ENCODE data around the gene CNMD.

Gene CNMD

DNA sequence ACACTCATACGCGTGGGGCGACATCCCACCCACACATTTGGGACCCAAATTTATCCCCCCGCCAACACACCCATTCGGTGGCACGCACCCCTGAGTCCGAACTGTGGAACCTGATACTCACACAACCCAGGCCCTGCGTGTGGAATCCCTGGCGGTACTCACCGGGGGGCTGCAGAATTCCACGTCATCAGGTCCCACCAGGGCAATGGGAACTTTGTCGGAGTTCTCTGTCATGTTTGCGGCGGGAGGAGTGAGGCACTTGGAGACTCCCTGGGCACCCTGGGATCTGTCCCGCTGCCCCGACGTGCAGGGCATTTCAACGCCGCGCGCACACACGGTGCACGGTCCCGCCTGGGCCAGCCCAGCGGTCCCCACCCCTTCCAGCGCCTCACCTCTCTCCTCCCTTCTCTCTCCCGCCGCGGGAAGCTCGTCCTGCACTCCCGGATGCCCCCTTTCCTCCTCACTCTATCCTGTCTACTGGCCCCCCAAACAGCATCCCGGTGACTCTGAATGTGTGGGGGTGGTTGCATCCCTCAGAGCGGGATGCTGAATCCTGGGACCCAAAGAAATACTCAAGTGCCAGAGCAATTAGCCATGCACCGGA, at the start of gene CNMD:
CNMD (minus strand) TSS at position 353 of the 604 bp plus-strand sequence; CDS start at position 234, 119 bp downstream.
- no peaks in the 10 kb centered on the region for H3K4me1 ChIP-seq (ENCODE audit: control insufficient read depth, insufficient read depth, low read length)
- no peak within 1 kb of the TSS for H3K9ac ChIP-seq (ENCODE audit: low read length)
- no peaks in the 10 kb centered on the region for H3K36me3 ChIP-seq (ENCODE audit: control insufficient read depth, insufficient read depth, low read length)
- H3K27me3 ChIP-seq (ENCODE audit: control insufficient read depth, insufficient read depth, low read length) = peaks cover 13% of the 10 kb centered on the region
- H3K4me3 ChIP-seq (ENCODE audit: low read length) = peak within 1 kb of the TSS; percentile 45
- H3K27ac ChIP-seq (ENCODE audit: low read depth, low read length) = no peak within 1 kb of the TSS

DNA sequence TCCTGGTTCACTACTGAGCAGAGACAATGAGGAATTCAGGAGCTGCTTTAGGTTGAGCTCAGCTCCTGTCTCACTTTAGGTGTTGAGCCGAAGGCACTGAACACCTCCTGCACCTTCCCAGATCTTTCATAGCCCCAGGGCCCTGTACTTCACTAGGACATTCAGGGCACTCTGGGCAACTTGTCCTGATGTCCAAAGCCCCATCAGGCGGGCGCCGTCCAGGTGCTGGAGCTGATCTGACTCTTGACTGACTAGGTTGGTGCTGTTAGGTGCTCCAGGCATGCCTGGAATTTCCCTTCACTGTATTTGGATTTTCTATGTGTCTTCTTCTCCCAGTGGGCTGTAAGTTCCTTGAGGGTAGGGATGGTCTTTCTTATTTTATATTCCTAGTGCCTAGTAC, 48.4 kb upstream of the CNMD start:
- Histone ChIP-seq H3K4me3 (ENCODE audit: low read length) (no peak overlapping the region), H3K36me3 (ENCODE audit: control insufficient read depth, insufficient read depth, low read length) (no peaks in the 10 kb centered on the region), H3K9ac (ENCODE audit: low read length) (no peak overlapping the region), H3K4me1 (ENCODE audit: control insufficient read depth, insufficient read depth, low read length) (no peaks in the 10 kb centered on the region), H3K27me3 (ENCODE audit: control insufficient read depth, insufficient read depth, low read length) (no peaks in the 10 kb centered on the region), H3K27ac (ENCODE audit: low read depth, low read length) (no peak overlapping the region)

DNA sequence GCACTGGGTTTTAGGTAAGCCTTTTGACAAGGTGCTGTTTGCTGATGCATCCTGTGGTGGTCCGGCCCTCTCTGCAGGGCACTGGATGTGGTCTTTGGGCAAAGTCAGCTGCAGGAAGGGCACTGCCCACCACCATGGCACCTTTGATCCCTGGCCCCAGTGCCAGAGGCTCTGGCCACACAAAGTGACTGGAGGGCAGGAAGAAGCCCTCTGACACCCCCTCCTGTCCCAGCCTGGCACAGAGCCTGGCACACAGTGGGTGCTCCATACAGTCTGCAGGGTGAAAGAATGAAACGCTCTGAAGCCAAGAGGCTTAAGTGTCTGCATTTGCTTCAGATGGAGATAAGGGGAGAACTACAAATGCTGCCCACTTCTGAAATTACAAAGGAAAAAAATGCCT, 47.6 kb upstream of the CNMD start:
- no peak overlapping the region for H3K4me3 ChIP-seq (ENCODE audit: low read length)
- no peak overlapping the region for H3K27ac ChIP-seq (ENCODE audit: low read depth, low read length)
- no peaks in the 10 kb centered on the region for H3K4me1 ChIP-seq (ENCODE audit: control insufficient read depth, insufficient read depth, low read length)
- H3K36me3 ChIP-seq (ENCODE audit: control insufficient read depth, insufficient read depth, low read length) = no peaks in the 10 kb centered on the region
- no peak overlapping the region for H3K9ac ChIP-seq (ENCODE audit: low read length)
- H3K27me3 ChIP-seq (ENCODE audit: control insufficient read depth, insufficient read depth, low read length) = no peaks in the 10 kb centered on the region

DNA sequence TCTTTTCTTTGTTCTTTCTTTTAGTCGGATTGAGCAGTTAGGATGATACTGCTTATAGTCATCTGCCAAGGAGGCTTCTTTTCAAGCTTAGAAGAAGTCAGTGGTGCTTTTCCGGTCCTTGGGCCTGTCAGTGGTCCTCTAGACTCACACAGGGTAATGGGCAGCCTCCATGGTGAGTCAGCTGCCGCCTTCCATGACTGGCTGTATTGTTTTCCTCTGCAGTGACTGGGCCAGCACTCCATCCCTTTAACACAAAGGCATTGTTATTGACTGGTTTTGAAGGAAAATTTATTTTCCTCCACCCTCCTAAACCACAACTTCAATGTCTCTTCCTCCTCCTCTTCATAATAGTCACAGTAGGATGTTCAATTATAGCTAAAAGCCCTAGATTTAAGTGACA, 47.1 kb upstream of the CNMD start:
- Histone ChIP-seq H3K27ac (ENCODE audit: low read depth, low read length) (no peak overlapping the region), H3K36me3 (ENCODE audit: control insufficient read depth, insufficient read depth, low read length) (no peaks in the 10 kb centered on the region), H3K4me1 (ENCODE audit: control insufficient read depth, insufficient read depth, low read length) (no peaks in the 10 kb centered on the region), H3K27me3 (ENCODE audit: control insufficient read depth, insufficient read depth, low read length) (no peaks in the 10 kb centered on the region), H3K9ac (ENCODE audit: low read length) (no peak overlapping the region), H3K4me3 (ENCODE audit: low read length) (no peak overlapping the region)

DNA sequence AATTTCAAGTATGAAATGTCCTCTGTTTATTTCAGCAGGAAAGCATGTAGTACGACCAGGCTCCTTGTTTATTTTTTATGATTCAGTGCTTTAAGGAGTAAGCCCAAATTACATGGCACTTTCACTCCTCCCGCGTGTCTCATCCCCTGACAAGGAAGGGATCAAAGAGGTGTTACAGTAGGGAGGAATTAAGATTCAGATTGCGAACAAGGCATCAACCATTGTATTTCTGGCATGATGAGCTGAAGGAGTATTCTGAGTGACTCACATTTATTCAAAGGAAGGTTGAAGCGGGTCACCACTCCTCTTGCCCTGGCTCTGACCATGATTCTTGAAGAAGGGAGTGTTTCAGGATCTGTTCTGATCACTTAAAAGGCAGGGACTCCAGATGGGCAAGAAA, 46.1 kb upstream of the CNMD start:
- no peak overlapping the region for H3K27ac ChIP-seq (ENCODE audit: low read depth, low read length)
- no peak overlapping the region for H3K9ac ChIP-seq (ENCODE audit: low read length)

DNA sequence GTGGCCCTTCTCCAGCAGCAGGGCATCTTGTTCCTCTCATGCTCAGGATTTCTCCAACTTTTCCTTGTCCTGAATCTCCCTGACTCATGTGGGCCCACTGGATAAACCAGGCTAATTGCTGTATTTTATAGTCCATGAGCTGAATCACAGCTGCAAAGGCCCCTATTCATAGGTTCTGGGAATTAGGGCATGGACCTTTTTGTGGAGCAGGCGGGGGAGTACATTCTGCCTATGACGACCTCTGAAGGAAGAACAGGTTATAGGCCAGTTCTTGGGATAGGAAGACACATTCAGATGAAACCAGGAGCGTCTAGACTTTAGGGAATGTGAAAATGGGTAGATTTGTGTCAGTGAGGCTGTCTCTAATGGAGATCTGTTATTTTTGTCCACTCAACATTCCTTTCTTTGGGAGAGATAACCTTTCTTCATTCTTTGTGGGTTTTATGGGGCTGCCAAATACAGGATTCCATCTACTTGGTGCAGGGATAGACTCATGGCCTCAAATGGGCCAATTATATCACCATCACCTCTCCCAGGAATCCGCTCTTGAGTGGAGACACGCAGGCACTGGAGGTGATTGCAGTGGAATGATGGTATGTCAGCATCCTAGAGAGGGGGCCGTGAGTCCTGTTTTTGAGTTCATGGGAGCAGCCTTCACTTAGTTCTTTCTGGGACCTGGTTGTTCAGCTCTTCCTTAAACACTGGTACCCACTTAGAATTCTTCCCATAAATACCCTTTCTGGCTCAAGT, 45.1 kb upstream of the CNMD start:
- no peaks in the 10 kb centered on the region for H3K4me1 ChIP-seq (ENCODE audit: control insufficient read depth, insufficient read depth, low read length)
- no peaks in the 10 kb centered on the region for H3K27me3 ChIP-seq (ENCODE audit: control insufficient read depth, insufficient read depth, low read length)
- H3K36me3 ChIP-seq (ENCODE audit: control insufficient read depth, insufficient read depth, low read length) = no peaks in the 10 kb centered on the region

More for the DNA sequence above, 46.1 kb upstream of the CNMD start:
- no peaks in the 10 kb centered on the region for H3K27me3 ChIP-seq (ENCODE audit: control insufficient read depth, insufficient read depth, low read length)
- no peaks in the 10 kb centered on the region for H3K4me1 ChIP-seq (ENCODE audit: control insufficient read depth, insufficient read depth, low read length)
- no peaks in the 10 kb centered on the region for H3K36me3 ChIP-seq (ENCODE audit: control insufficient read depth, insufficient read depth, low read length)
- no peak overlapping the region for H3K4me3 ChIP-seq (ENCODE audit: low read length)

DNA sequence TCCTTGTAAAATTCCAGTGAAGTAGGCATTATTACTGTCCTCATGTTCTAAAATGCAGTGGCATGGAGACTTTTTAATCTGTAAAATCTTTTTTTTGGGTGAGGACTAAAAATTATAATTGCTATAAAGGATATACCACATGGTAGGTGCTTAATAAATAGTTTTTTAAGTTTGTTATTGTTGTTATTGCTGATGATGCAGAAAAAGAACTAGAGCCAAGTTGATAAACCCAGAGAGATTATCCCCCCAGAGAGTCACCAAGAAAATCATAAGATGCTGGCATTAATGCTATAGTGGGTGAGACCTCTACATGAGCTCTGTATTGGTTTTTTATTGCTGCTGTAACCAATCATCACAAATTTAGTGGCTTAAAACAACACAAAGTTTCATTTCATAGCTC, 44.3 kb upstream of the CNMD start:
- Histone ChIP-seq H3K27me3 (ENCODE audit: control insufficient read depth, insufficient read depth, low read length) (no peaks in the 10 kb centered on the region), H3K36me3 (ENCODE audit: control insufficient read depth, insufficient read depth, low read length) (no peaks in the 10 kb centered on the region), H3K4me1 (ENCODE audit: control insufficient read depth, insufficient read depth, low read length) (no peaks in the 10 kb centered on the region), H3K27ac (ENCODE audit: low read depth, low read length) (no peak overlapping the region), H3K9ac (ENCODE audit: low read length) (no peak overlapping the region), H3K4me3 (ENCODE audit: low read length) (no peak overlapping the region)

More for the DNA sequence above, 45.1 kb upstream of the CNMD start:
- H3K9ac ChIP-seq (ENCODE audit: low read length) = no peak overlapping the region
- no peak overlapping the region for H3K4me3 ChIP-seq (ENCODE audit: low read length)
- no peak overlapping the region for H3K27ac ChIP-seq (ENCODE audit: low read depth, low read length)

DNA sequence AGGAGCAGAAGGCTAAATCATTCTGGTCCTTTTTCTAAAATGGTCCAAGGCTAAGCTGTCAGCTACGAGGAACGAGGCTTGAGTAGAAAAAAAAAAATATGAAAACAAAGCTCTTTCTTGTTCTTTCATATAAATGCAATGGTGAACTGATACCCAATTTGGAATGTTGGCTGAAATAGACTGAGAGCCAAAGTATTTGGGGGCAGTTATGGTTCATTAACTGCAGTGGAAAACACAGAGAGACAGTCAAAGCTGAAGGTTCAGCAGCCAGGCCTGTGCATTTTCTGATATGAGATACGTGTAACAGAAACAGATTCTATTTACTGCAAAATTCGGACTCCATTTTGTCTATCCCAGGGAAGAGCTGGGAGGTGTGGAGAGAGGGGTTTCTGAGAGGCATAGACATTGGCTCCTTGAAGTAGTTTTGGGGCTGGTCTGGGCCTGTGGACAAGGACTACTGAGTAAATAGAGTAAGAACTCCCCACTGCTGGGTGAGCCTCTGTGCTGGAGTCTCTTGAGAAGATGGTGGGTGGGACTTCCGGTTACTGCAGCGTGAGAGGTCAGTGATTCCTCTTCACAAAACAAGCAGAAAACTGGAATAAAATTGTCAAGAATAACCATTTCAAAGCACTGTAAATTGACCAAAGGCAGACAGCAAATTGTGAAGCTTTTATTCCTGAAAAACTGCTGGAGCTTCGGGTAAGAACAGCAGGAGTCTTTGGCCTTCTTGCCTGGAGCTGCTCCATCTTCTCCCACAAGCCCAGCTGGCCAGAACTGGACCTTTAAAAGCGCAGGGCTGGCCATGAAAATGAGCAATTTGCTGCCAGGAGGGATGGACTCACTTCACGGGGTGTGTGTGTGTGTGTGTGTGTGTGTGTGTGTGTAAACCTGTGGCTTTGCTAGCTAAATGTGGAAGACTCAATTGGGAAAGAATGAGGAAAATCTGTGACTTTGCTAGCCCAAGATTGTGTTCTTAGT, 43.1 kb upstream of the CNMD start:
- Histone ChIP-seq H3K36me3 (ENCODE audit: control insufficient read depth, insufficient read depth, low read length) (no peaks in the 10 kb centered on the region), H3K27ac (ENCODE audit: low read depth, low read length) (peak overlapping the region; percentile 6), H3K27me3 (ENCODE audit: control insufficient read depth, insufficient read depth, low read length) (no peaks in the 10 kb centered on the region), H3K4me3 (ENCODE audit: low read length) (no peak overlapping the region), H3K4me1 (ENCODE audit: control insufficient read depth, insufficient read depth, low read length) (no peaks in the 10 kb centered on the region), H3K9ac (ENCODE audit: low read length) (no peak overlapping the region)

DNA sequence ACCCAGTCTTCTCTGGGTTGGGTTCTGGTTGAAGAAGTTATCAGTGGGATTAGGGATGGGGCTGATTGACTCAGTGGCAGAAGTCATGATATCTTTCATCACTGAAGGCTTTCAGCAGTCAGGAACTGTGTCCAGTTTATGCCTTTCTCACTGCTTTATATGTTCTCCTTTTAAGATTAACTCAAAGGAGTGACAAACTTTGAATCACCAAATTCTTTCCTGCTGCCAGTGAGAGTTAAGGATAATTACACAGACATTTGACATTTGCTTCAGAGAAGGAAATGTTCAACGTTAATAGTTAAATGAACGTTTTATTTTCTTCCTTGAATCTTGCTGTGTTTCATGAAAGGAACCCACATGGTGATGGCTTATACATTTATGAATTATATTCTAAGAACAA, 41.0 kb upstream of the CNMD start:
- Histone ChIP-seq H3K4me1 (ENCODE audit: control insufficient read depth, insufficient read depth, low read length) (no peaks in the 10 kb centered on the region), H3K4me3 (ENCODE audit: low read length) (no peak overlapping the region)

DNA sequence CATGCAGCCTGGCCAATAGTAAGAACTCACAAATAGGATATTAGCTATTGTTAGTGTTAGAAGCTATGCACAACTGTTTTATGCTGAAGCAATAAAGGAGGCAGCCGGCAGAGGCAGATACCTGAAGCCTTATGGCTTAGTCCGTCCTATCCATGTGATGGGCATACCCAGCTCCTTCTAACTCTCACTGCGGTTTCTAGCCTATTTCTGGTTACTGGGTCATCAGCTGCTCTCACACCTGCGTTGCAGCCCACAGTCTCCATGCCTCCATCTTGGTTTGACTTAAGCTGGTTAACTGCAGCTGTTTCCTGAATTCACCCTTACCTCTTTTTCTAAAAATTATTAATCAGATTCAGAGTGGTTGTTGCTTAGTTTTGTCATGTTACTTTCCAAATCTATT, 40.5 kb upstream of the CNMD start:
- Histone ChIP-seq H3K27ac (ENCODE audit: low read depth, low read length) (no peak overlapping the region), H3K36me3 (ENCODE audit: control insufficient read depth, insufficient read depth, low read length) (no peaks in the 10 kb centered on the region), H3K27me3 (ENCODE audit: control insufficient read depth, insufficient read depth, low read length) (no peaks in the 10 kb centered on the region), H3K9ac (ENCODE audit: low read length) (no peak overlapping the region), H3K4me3 (ENCODE audit: low read length) (no peak overlapping the region), H3K4me1 (ENCODE audit: control insufficient read depth, insufficient read depth, low read length) (no peaks in the 10 kb centered on the region)

More for the DNA sequence above, 41.0 kb upstream of the CNMD start:
- H3K9ac ChIP-seq (ENCODE audit: low read length) = no peak overlapping the region
- H3K36me3 ChIP-seq (ENCODE audit: control insufficient read depth, insufficient read depth, low read length) = no peaks in the 10 kb centered on the region
- no peaks in the 10 kb centered on the region for H3K27me3 ChIP-seq (ENCODE audit: control insufficient read depth, insufficient read depth, low read length)
- no peak overlapping the region for H3K27ac ChIP-seq (ENCODE audit: low read depth, low read length)

DNA sequence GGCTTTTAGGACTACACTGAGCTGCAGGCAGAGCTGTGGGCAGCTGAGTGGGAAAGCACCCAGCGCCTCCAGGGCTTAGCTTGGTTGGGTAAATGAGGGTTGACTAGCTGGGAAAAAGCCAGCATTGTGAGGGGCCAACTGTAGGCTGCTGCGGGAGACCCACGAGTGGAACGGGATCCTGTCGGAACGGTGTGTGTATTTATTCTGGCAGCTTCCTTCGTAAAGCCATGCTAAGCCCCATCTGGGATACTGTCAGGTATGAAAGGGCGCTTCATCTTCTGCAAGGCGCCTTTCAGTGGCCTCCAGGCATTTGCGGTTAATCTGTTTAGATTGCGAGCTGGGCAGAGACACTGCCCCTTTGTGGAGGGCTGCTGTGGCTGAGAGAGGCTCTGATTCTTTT, 39.5 kb upstream of the CNMD start:
- Histone ChIP-seq H3K4me1 (ENCODE audit: control insufficient read depth, insufficient read depth, low read length) (no peaks in the 10 kb centered on the region), H3K9ac (ENCODE audit: low read length) (no peak overlapping the region), H3K36me3 (ENCODE audit: control insufficient read depth, insufficient read depth, low read length) (no peaks in the 10 kb centered on the region), H3K27ac (ENCODE audit: low read depth, low read length) (no peak overlapping the region), H3K4me3 (ENCODE audit: low read length) (no peak overlapping the region), H3K27me3 (ENCODE audit: control insufficient read depth, insufficient read depth, low read length) (no peaks in the 10 kb centered on the region)

DNA sequence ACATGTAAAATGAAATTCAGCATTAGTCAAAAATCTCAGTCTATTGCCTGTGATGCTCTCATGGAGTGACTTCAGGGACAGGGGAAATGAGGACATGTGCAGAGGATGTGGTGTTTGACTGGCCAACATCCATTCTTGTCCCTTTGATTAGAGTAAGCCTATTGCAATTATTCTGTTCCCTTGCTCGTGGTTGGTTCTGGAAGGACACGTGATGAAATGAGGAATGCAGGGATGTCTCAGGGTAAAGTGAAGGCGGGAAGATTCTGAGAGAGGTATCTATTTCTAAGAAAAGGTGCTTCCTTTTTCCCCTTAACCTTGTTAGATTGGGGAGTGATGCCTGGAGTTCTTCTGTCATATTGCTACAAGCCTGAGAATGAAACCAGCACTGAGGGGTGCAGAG, 37.1 kb upstream of the CNMD start:
- Histone ChIP-seq H3K27me3 (ENCODE audit: control insufficient read depth, insufficient read depth, low read length) (no peaks in the 10 kb centered on the region), H3K27ac (ENCODE audit: low read depth, low read length) (no peak overlapping the region), H3K36me3 (ENCODE audit: control insufficient read depth, insufficient read depth, low read length) (no peaks in the 10 kb centered on the region), H3K4me3 (ENCODE audit: low read length) (no peak overlapping the region), H3K4me1 (ENCODE audit: control insufficient read depth, insufficient read depth, low read length) (no peaks in the 10 kb centered on the region), H3K9ac (ENCODE audit: low read length) (no peak overlapping the region)
